H1 (cell line): ENCODE data around the gene SH3RF3. TPM values are rescaled to one million over a fixed set of nuclear protein-coding genes. Genes with fewer than 3 reads are reported as not detected.
A peak's percentile ranks its signal among the peaks of the same experiment; 100 is the strongest.

Source experiments
- CTCF ChIA-PET: fragments of 300-600 bp; sonication (Branson Sonifier 250); formaldehyde crosslinking; loops from one replicate; lab custom pipeline; 2021; ENCODE audit not compliant: partially characterized antibody; lab: Charles Lee
- POLR2A ChIA-PET: fragments of 300-600 bp; sonication (Branson Sonifier 250); formaldehyde crosslinking; loops from one replicate; lab custom pipeline; 2021; ENCODE audit warnings: inconsistent platforms; ENCODE audit not compliant: partially characterized antibody; lab: Charles Lee
- DNase-seq, 2 experiments: peaks; one replicate each; pipeline versions ENCODE4 v3.0.0 to v3.0.0-alpha.2; 2010 to 2022; ENCODE audit warnings: low spot score in 2 of 2, low read depth in 1 of 2, mixed read lengths in 1 of 2
- FAIRE-seq: peaks from 2 replicates; lab custom pipeline; 2011; peaks lifted over from hg19 to GRCh38; lab: Jason Lieb, UNC
- H2AFZ ChIP-seq: 2 replicates; pipeline ENCODE4 v1.8.1; 2012; ENCODE audit warnings: low read length, inconsistent platforms
- H2AK5ac ChIP-seq: 2 replicates; pipeline ENCODE4 v1.6.1; 2013; ENCODE audit warnings: low read depth, low read length
- H2BK120ac ChIP-seq: replicated peaks from 2 replicates; pipeline ENCODE3; 2013; ENCODE audit warnings: low read depth, low read length, inconsistent platforms
- H2BK12ac ChIP-seq: 2 replicates; pipeline ENCODE4 v1.6.1; 2013; ENCODE audit warnings: low read depth, low read length
- H2BK15ac ChIP-seq: 2 replicates; pipeline ENCODE4 v1.6.1; 2013; ENCODE audit warnings: low read length
- H2BK20ac ChIP-seq: 2 replicates; pipeline ENCODE4 v1.6.1; 2013; ENCODE audit warnings: low read length
- H2BK5ac ChIP-seq: 2 replicates; pipeline ENCODE4 v1.6.1; 2013; ENCODE audit warnings: low read depth, low read length
- H3K14ac ChIP-seq: 2 replicates; pipeline ENCODE4 v1.6.1; 2013; ENCODE audit warnings: inconsistent platforms; ENCODE audit not compliant: insufficient read length
- H3K18ac ChIP-seq: 2 replicates; pipeline ENCODE4 v1.6.1; 2013; ENCODE audit warnings: low read length; ENCODE audit errors: extremely low read depth
- H3K23ac ChIP-seq: 2 replicates; pipeline ENCODE4 v1.6.1; 2013; ENCODE audit warnings: inconsistent platforms; ENCODE audit not compliant: insufficient read length
- H3K23me2 ChIP-seq: 2 replicates; pipeline ENCODE4 v1.6.1; 2013; ENCODE audit warnings: low read depth, low read length
- H3K27ac ChIP-seq: 2 replicates; pipeline ENCODE4 v1.6.1; 2011; ENCODE audit warnings: low read depth, low read length, inconsistent platforms
- H3K27me3 ChIP-seq, 4 experiments: replicated peaks in 1 of 4; 1 replicate in 1 of 4; 2 replicates in 3 of 4; pipeline versions ENCODE4 v1.6.1 to v1.8.1; 2011 to 2013; ENCODE audit warnings: low read length in 3 of 4, mild to moderate bottlenecking in 3 of 4, inconsistent platforms in 2 of 4, mixed read lengths in 2 of 4, moderate library complexity in 1 of 4; ENCODE audit not compliant: control insufficient read depth in 3 of 4, insufficient read depth in 3 of 4; ENCODE audit errors: extremely low read depth in 1 of 4
- H3K36me3 ChIP-seq, 4 experiments: 2 replicates each; pipeline versions ENCODE4 v1.6.1 to v1.8.1; 2011 to 2013; ENCODE audit warnings: mild to moderate bottlenecking in 4 of 4, low read length in 3 of 4, moderate library complexity in 2 of 4, control low read depth in 1 of 4, inconsistent platforms in 1 of 4; ENCODE audit not compliant: insufficient read depth in 4 of 4, control insufficient read depth in 2 of 4
- H3K4ac ChIP-seq: replicated peaks from 2 replicates; pipeline ENCODE3; 2013; ENCODE audit warnings: low read length, low read depth, mixed read lengths, inconsistent platforms; ENCODE audit not compliant: insufficient read length
- H3K4me1 ChIP-seq, 4 experiments: replicated peaks in 1 of 4; 1 replicate in 1 of 4; 2 replicates in 3 of 4; pipeline versions ENCODE4 v1.6.1 to v1.8.1; 2011 to 2013; ENCODE audit warnings: low read length in 3 of 4, inconsistent platforms in 2 of 4, mixed read lengths in 1 of 4; ENCODE audit not compliant: insufficient read depth in 4 of 4, control insufficient read depth in 3 of 4
- H3K4me2 ChIP-seq, 2 experiments: 2 replicates each; pipeline versions ENCODE4 v1.6.1 to v1.8.1; 2011 to 2013; ENCODE audit warnings: low read depth in 2 of 2, low read length in 2 of 2, control low read depth in 1 of 2, inconsistent platforms in 1 of 2, mild to moderate bottlenecking in 1 of 2; ENCODE audit not compliant: insufficient read depth in 1 of 2
- H3K4me3 ChIP-seq, 4 experiments: fragments of 200-600, 300-600 bp in 1 of 4; sonication (generic), shearing (Covaris generic), sonication (Bioruptor Twin) in 1 of 4; 2 replicates each; pipeline versions ENCODE4 v1.5.1 to v1.8.1; 2011 to 2016; ENCODE audit warnings: low read length in 4 of 4, low read depth in 3 of 4, control low read depth in 2 of 4, inconsistent platforms in 2 of 4, mild to moderate bottlenecking in 2 of 4, mixed read lengths in 1 of 4, moderate library complexity in 1 of 4; ENCODE audit not compliant: insufficient read depth in 2 of 4; ENCODE audit errors: extremely low read depth in 1 of 4
- H3K56ac ChIP-seq: replicated peaks from 2 replicates; pipeline ENCODE3; 2013; ENCODE audit warnings: low read depth, mild to moderate bottlenecking, mixed read lengths, low read length, inconsistent platforms; ENCODE audit not compliant: insufficient read length
- H3K79me1 ChIP-seq: 2 replicates; pipeline ENCODE4 v1.6.1; 2013; ENCODE audit warnings: low read depth, low read length, control low read depth
- H3K79me2 ChIP-seq, 2 experiments: 2 replicates each; pipeline versions ENCODE4 v1.6.1 to v1.8.1; 2012 to 2013; ENCODE audit warnings: low read length in 2 of 2, mild to moderate bottlenecking in 2 of 2, inconsistent platforms in 1 of 2; ENCODE audit not compliant: insufficient read depth in 2 of 2, control insufficient read depth in 1 of 2
- H3K9ac ChIP-seq, 4 experiments: replicated peaks in 1 of 4; 1 replicate in 1 of 4; 2 replicates in 3 of 4; pipeline versions ENCODE4 v1.6.1 to v1.8.1; 2011 to 2013; ENCODE audit warnings: low read depth in 3 of 4, low read length in 3 of 4, control low read depth in 2 of 4, mild to moderate bottlenecking in 2 of 4, moderate library complexity in 2 of 4, inconsistent platforms in 1 of 4; ENCODE audit errors: extremely low read depth in 1 of 4
- H3K9me3 ChIP-seq, 2 experiments: 2 replicates each; pipeline versions ENCODE4 v1.6.1 to v1.8.1; 2012 to 2013; ENCODE audit warnings: mild to moderate bottlenecking in 2 of 2, moderate library complexity in 2 of 2, control low read depth in 1 of 2, inconsistent platforms in 1 of 2, low read depth in 1 of 2, low read length in 1 of 2, mixed read lengths in 1 of 2; ENCODE audit not compliant: insufficient read depth in 2 of 2
- H4K20me1 ChIP-seq, 2 experiments: replicated peaks in 1 of 2; 2 replicates each; pipeline versions ENCODE3 to v1.8.1; 2011 to 2013; ENCODE audit warnings: inconsistent platforms in 2 of 2, low read length in 2 of 2, mild to moderate bottlenecking in 1 of 2; ENCODE audit not compliant: insufficient read depth in 2 of 2, control insufficient read depth in 1 of 2
- H4K5ac ChIP-seq: 2 replicates; pipeline ENCODE4 v1.6.1; 2013; ENCODE audit warnings: low read length, low read depth, mixed read lengths, inconsistent platforms; ENCODE audit not compliant: insufficient read length
- H4K8ac ChIP-seq: 2 replicates; pipeline ENCODE4 v1.8.0; 2013; ENCODE audit warnings: mild to moderate bottlenecking, moderate library complexity, low read length, inconsistent platforms; ENCODE audit not compliant: insufficient read depth; ENCODE audit errors: extremely low read depth
- H4K91ac ChIP-seq: replicated peaks from 2 replicates; pipeline ENCODE3; 2013; ENCODE audit warnings: low read length, mixed read lengths, inconsistent platforms; ENCODE audit not compliant: insufficient read length
- ASH2L ChIP-seq: fragments of 200-600, 300-600 bp; sonication (generic); IDR thresholded peaks from one replicate; pipeline ENCODE4 v1.7.1; 2017; ENCODE audit warnings: low read length
- BACH1 ChIP-seq: IDR thresholded peaks from 2 replicates; pipeline ENCODE4 v1.6.1; 2012; ENCODE audit warnings: low read length, improper control_type of control experiment
- BCL11A ChIP-seq, 2 experiments: IDR thresholded peaks; one replicate each; pipeline ENCODE4 v1.6.1; 2011; ENCODE audit warnings: low read depth in 2 of 2, low read length in 2 of 2, mild to moderate bottlenecking in 2 of 2
- CHD1 ChIP-seq: IDR thresholded peaks from 2 replicates; pipeline ENCODE4 v1.6.1; 2012; ENCODE audit warnings: low read depth, low read length, improper control_type of control experiment
- CHD2 ChIP-seq: IDR thresholded peaks from 2 replicates; pipeline ENCODE4 v1.6.1; 2012; ENCODE audit warnings: low read length, improper control_type of control experiment
- CTBP2 ChIP-seq: IDR thresholded peaks from 2 replicates; pipeline ENCODE4 v1.7.0; 2011; ENCODE audit warnings: borderline replicate concordance, mild to moderate bottlenecking, moderate library complexity, mixed read lengths, low read length; ENCODE audit not compliant: insufficient read depth, insufficient read length
- EP300 ChIP-seq, 2 experiments: IDR thresholded peaks; 1 replicate in 1 of 2; 2 replicates in 1 of 2; pipeline ENCODE4 v1.6.1; 2011 to 2012; ENCODE audit warnings: low read depth in 2 of 2, low read length in 2 of 2, mild to moderate bottlenecking in 2 of 2, borderline replicate concordance in 1 of 2, inconsistent platforms in 1 of 2, moderate library complexity in 1 of 2
- GTF2F1 ChIP-seq: IDR thresholded peaks from 2 replicates; pipeline ENCODE4 v1.6.1; 2012; ENCODE audit warnings: low read depth, low read length, improper control_type of control experiment, borderline replicate concordance
- HDAC6 ChIP-seq: IDR thresholded peaks from one replicate; pipeline ENCODE4 v1.7.1; 2012; ENCODE audit warnings: low read depth, mild to moderate bottlenecking, inconsistent platforms, low read length, moderate library complexity
- SIRT6 ChIP-seq: IDR thresholded peaks from one replicate; pipeline ENCODE4 v1.7.1; 2012; ENCODE audit warnings: low read length, inconsistent platforms
- SP2 ChIP-seq: IDR thresholded peaks from 2 replicates; pipeline ENCODE4 v1.6.1; 2012; ENCODE audit warnings: mild to moderate bottlenecking, low read length, inconsistent platforms
- TAF1 ChIP-seq: IDR thresholded peaks from 2 replicates; pipeline ENCODE4 v1.6.1; 2011; ENCODE audit warnings: mild to moderate bottlenecking, low read depth, low read length
- TBP ChIP-seq: IDR thresholded peaks from 2 replicates; pipeline ENCODE4 v1.6.1; 2011; ENCODE audit warnings: low read depth, low read length, improper control_type of control experiment
- YY1 ChIP-seq: IDR thresholded peaks from 2 replicates; pipeline ENCODE4 v1.6.1; 2011; ENCODE audit warnings: low read depth, mild to moderate bottlenecking, low read length
- WGBS, 2 experiments: shearing (Covaris generic) in 1 of 2; methylation state at CpG; one replicate each; pipeline versions ENCODE4 v1.1.6 to v1.1.7; 2013 to 2015; ENCODE audit warnings: low lambda C conversion rate in 2 of 2, mixed read lengths in 2 of 2, inconsistent platforms in 1 of 2, low coverage in 1 of 2, missing lambda C conversion rate in 1 of 2; ENCODE audit not compliant: insufficient replicate concordance in 2 of 2, insufficient coverage in 1 of 2, insufficient read length in 1 of 2; ENCODE audit errors: extremely low coverage in 1 of 2, missing lambda C conversion rate in 1 of 2; 5-methylcytosine and 5-hydroxymethylcytosine counted together
- polyA plus RNA-seq, 7 experiments: library from polyadenylated mRNA; depleted of rRNA in 3 of 7; stranded (reverse) in 5 of 7; unstranded in 2 of 7; fragments of >200 nt in 5 of 7; fragments of 200-250 nt in 2 of 7; gene quantifications; 1 replicate in 5 of 7; 2 replicates in 1 of 7; 4 replicates in 1 of 7; pipeline versions ENCODE4 v1.2.1 to v1.2.3, GENCODE V29; 2011 to 2013; ENCODE audit warnings: missing spikeins in 2 of 7, mixed read lengths in 2 of 7
- total RNA-seq: library from RNA; stranded (reverse); fragmentation: NEBNext Ultra II Directional; extraction: Animal tissue kit (Norgen Biotek cat#: 25700); gene quantifications from 2 replicates; pipeline ENCODE4 v1.2.1, GENCODE V29; 2021

The SH3RF3 gene
- total and polyA plus RNA-seq, 2 of the 8 experiments (the other 6 are each of a cell fraction or from before 2014, with no cell fraction given) = 0.11 to 0.65 TPM

GRCh38 chr2:109380502-109381326 is 251.7 kb downstream of the SH3RF3 start:
- Histone ChIP-seq H3K9ac (no peak overlapping the region), H3K79me1 (no peaks in the 10 kb centered on the region), H2BK120ac (no peak overlapping the region), H3K4me1 (peaks cover 0 to 8% (median 5%) of the 10 kb centered on the region in 4 experiments), H4K20me1 (peaks cover 0 to 2% of the 10 kb centered on the region in 2 experiments), H2BK12ac (no peak overlapping the region), H3K56ac (no peak overlapping the region), H3K23ac (no peak overlapping the region), H2BK15ac (no peak overlapping the region), H2BK20ac (no peak overlapping the region), H3K4ac (no peak overlapping the region), H2BK5ac (no peak overlapping the region), H3K79me2 (no peaks in the 10 kb centered on the region), H2AK5ac (no peak overlapping the region), H4K8ac (no peak overlapping the region), H3K18ac (no peak overlapping the region), H2AFZ (no peak overlapping the region), H3K4me3 (no peak overlapping the region), H3K36me3 (no peaks in the 10 kb centered on the region), H3K4me2 (no peak overlapping the region), H3K27ac (no peak overlapping the region), H4K91ac (no peak overlapping the region), H3K9me3 (no peaks in the 10 kb centered on the region), H3K27me3 (no peaks in the 10 kb centered on the region; a peak in 1 of 7 replicates), H3K23me2 (no peaks in the 10 kb centered on the region), H4K5ac (no peak overlapping the region), H3K14ac (no peak overlapping the region)
- ChIA-PET CTCF (interaction anchor here (0.6 to 0.9 kb wide), 3 partner anchors 8 to 1098 kb away, joined by 3 to 4 read pairs (median 3); no protein-coding TSS in a partner anchor), POLR2A (no interaction called here)
- DNase-seq (peak in 1 of 2 experiments; percentile 32), FAIRE-seq (no peak)
- WGBS, 2 experiments = 81% methylated on average over 12 of the region's 12 CpGs; no CpG with 5 or more reads in 1 of the 2 experiments
- TF ChIP-seq EP300 (IDR thresholded peaks at IDR 0.05; ENCODE audit: borderline replicate concordance in 1 of 2, low read depth in 2 of 2, low read length in 2 of 2) (no peak), CHD1 (no peak), CTBP2 (no peak), ASH2L (no peak), TAF1 (no peak), SP2 (no peak), YY1 (no peak), BACH1 (no peak), HDAC6 (no peak), SIRT6 (no peak), GTF2F1 (no peak), CHD2 (no peak), TBP (no peak), BCL11A (IDR thresholded peaks at IDR 0.05; ENCODE audit: low read depth in 2 of 2, low read length in 2 of 2) (no peak)
